ENCODE data around the gene ERI3. TPM values are rescaled to one million over a fixed set of nuclear protein-coding genes. Genes with fewer than 3 reads are reported as not detected.

The ERI3 gene
- total and polyA plus RNA-seq, 2 donors (not counting 3 experiments of a cell fraction or from before 2014, with no cell fraction given), result 45.3 to 94.0 TPM

GRCh38 chr1:44281962-44282703, 72.9 kb downstream of the ERI3 start:
- no peaks in the 10 kb centered on the region for H3K27me3 ChIP-seq (ENCODE audit: control insufficient read depth in 2 of 2, insufficient read depth in 2 of 2, low read length in 2 of 2)
- dilution Hi-C loops (cut with MboI; ENCODE audit: extremely low pct_ligation_motif_present, low sequenced_read_pairs) (no loop called here), intact Hi-C loops (cut with micrococcal nuclease) (no loop called here)
- no peak for TF ChIP-seq POLR2A (IDR thresholded peaks at IDR 0.05; ENCODE audit: low read depth, low read length)
- TF ChIP-seq POLR2AphosphoS5 (IDR thresholded peaks at IDR 0.05; ENCODE audit: insufficient read depth, low read depth, low read length), result no peak
- TF ChIP-seq EZH2 (IDR thresholded peaks at IDR 0.05; ENCODE audit: borderline replicate concordance, low read depth, low read length, severe bottlenecking), result no peak
- no peak for TF ChIP-seq GATA2 (IDR thresholded peaks at IDR 0.05; ENCODE audit: insufficient read depth, insufficient read length, low read depth, low read length)
- no peak for TF ChIP-seq MAX (IDR thresholded peaks at IDR 0.05; ENCODE audit: insufficient read depth, insufficient read length)
- no peak for TF ChIP-seq FOS (IDR thresholded peaks at IDR 0.05; ENCODE audit: borderline replicate concordance, insufficient read depth, low read length)
- no peak for TF ChIP-seq MYC (IDR thresholded peaks at IDR 0.05; ENCODE audit: low read depth, low read length)
- TF ChIP-seq, protein P1, sequence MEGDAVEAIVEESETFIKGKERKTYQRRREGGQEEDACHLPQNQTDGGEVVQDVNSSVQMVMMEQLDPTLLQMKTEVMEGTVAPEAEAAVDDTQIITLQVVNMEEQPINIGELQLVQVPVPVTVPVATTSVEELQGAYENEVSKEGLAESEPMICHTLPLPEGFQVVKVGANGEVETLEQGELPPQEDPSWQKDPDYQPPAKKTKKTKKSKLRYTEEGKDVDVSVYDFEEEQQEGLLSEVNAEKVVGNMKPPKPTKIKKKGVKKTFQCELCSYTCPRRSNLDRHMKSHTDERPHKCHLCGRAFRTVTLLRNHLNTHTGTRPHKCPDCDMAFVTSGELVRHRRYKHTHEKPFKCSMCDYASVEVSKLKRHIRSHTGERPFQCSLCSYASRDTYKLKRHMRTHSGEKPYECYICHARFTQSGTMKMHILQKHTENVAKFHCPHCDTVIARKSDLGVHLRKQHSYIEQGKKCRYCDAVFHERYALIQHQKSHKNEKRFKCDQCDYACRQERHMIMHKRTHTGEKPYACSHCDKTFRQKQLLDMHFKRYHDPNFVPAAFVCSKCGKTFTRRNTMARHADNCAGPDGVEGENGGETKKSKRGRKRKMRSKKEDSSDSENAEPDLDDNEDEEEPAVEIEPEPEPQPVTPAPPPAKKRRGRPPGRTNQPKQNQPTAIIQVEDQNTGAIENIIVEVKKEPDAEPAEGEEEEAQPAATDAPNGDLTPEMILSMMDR (IDR thresholded peaks at IDR 0.05; ENCODE audit: extremely low read depth in 1 of 2, insufficient read depth in 1 of 2, low read depth in 1 of 2, low read length in 2 of 2), result no peak
- no peak for TF ChIP-seq JUN (IDR thresholded peaks at IDR 0.05; ENCODE audit: borderline replicate concordance, insufficient read depth, insufficient read length, low read depth)
- no peak overlapping the region for H3K4me2 ChIP-seq (ENCODE audit: insufficient read depth, low read length)
- FAIRE-seq (no peak), DNase-seq (ENCODE audit: low read depth, low spot score) (no peak)
- no peaks in the 10 kb centered on the region for H3K4me1 ChIP-seq (ENCODE audit: control insufficient read depth, extremely low read depth, insufficient read depth, low read length)
- H3K36me3 ChIP-seq (ENCODE audit: control insufficient read depth in 2 of 2, extremely low read depth in 1 of 2, insufficient read depth in 2 of 2, low read length in 2 of 2), result peaks cover 0 to 7% of the 10 kb centered on the region in 2 experiments
- H2AFZ ChIP-seq (ENCODE audit: low read depth, low read length), result no peak overlapping the region
- H3K27ac ChIP-seq (ENCODE audit: insufficient read depth, low read depth, low read length), result no peak overlapping the region
- no peak overlapping the region for H3K4me3 ChIP-seq (replicated peaks in 1 of 3; ENCODE audit: insufficient read depth in 1 of 3, low read depth in 1 of 3, low read length in 3 of 3)
- no TSS peak for BruUV-seq (replicated peaks)
- H4K20me1 ChIP-seq (replicated peaks; ENCODE audit: control insufficient read depth, extremely low read depth, insufficient read depth, low read length), result no peaks in the 10 kb centered on the region
- H3K9me1 ChIP-seq (replicated peaks; ENCODE audit: control insufficient read depth, extremely low read depth, insufficient read depth, low read length), result no peaks in the 10 kb centered on the region
- H3K79me2 ChIP-seq (ENCODE audit: control insufficient read depth, insufficient read depth, low read length), result no peaks in the 10 kb centered on the region
- no peaks in the 10 kb centered on the region for H3K9me3 ChIP-seq (replicated peaks; ENCODE audit: control insufficient read depth, insufficient read depth, low read length)
- POLR2A ChIA-PET, result no interaction called here
- H3K9ac ChIP-seq (replicated peaks; ENCODE audit: extremely low read depth, insufficient read depth, low read length), result no peak overlapping the region
- CTCF ChIA-PET, result interaction anchor here (0.6 to 1.2 kb wide), 2 partner anchors 8 to 43 kb away, joined by 3 to 4 read pairs; no protein-coding TSS in a partner anchor

Measured in endothelial cell of umbilical vein (primary cell).